Cortex of kidney (tissue), 1 donor: ENCODE measurements around the gene ARHGAP10.

ENCODE experiments used
- DNase-seq: peaks from one replicate; lab custom pipeline; 2025; lab: John Stamatoyannopoulos, UW

ARHGAP10 gene

GRCh38 chr4:148093065-148093464 is 361.2 kb downstream of the ARHGAP10 start:
- no peak for DNase-seq

DNA sequence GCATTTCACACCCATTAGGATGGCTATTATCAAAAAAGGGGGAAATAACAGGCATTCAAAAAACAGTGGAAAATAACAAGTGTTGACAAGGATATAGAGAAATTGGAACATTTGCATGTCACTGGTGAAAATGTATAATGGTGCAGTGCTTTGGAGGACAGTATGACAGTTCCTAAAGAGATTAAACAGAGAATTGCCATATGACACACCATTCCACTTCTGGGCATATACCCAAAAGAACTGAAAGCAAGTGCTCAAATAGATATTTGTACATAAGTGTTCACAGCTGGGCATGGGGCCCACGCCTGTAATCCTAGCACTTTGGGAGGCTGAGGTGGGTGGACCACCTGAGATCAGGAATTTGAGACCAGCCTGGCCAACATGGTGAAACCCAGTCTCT is 362.3 kb downstream of the ARHGAP10 start:
- no peak for DNase-seq

DNA sequence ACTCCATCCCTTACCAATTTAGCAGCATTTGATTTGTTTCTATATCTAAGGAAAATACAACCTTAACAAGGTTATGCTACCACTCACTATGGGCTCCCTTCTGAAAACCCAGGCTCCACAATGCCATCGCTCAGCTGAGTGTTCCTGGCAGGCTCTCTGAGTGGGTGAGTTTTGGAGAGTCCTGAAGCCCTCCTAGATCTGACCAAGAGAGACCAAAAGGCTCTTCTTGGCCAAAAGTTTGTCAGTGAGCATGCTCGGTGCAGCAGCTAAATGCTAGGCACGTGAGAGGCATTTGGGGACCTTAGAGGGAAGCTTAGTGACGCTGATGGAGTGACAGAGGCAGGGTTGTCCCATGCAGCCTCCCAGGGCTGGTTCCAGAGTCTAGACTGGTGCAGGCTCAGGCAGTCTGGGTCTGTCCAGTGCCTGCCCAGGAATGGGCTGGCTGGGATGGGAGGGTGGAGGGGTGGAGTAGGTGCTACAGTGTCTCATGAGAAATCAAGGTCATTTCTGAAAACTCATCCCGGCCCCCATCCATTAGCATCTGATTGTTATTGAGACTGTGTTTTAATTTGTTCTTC is 363.5 kb downstream of the ARHGAP10 start:
- no peak for DNase-seq

DNA sequence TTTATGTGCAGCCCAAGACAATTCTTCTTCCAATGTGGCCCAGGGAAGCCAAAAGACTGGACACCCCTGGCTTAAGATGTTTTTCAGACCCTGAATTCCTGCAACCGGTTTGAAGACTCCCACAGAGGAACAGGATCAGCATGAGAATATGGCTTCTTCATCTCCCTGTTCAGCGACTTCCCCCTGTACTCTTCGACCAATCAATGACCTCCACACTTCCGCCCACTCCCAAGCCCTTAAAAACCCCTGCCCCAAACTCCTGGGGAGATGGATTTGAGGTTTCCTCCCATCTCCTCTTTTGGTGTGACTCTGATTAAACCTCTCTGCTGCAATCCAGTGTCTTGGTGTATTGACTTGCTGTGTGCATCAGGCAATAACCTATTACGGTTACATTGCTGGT is 365.9 kb downstream of the ARHGAP10 start:
- no peak for DNase-seq

DNA sequence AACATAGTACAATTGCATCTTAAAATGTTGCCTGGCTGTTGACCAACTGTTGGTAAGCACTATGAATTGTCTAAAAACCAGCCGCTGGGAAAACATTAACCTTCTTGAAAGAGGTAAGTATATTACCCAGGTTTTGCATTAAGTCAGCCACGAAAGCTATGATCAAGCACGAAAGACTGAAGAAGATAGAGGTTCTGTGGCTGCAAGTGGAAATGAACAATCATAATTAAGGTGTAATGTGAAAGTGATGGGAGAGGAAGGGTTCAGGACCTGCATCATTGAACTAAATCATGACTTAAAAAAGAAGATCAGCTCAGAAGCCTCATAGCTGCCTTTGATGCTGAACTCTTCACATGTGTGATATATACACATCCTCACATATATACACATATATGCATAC is 369.3 kb downstream of the ARHGAP10 start:
- no peak for DNase-seq

DNA sequence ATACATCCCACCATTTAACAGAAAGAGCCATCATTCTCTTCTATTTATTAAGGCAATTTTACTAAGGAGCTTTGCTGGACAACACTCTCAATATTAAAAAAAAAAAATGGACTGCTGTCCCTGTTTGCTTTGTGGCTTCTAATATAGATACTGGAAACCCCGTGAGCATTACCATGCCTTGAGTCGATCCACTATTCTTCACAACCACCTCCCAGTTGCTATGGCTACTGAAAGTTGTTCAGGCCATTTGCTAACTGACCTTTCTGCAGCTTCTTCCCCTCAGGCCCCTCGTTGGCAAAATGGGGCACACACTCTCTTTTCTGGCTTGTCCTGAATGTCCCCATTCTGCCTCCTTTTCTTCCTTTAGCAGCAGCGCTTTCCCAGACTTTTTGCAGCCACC is 369.9 kb downstream of the ARHGAP10 start:
- no peak for DNase-seq

DNA sequence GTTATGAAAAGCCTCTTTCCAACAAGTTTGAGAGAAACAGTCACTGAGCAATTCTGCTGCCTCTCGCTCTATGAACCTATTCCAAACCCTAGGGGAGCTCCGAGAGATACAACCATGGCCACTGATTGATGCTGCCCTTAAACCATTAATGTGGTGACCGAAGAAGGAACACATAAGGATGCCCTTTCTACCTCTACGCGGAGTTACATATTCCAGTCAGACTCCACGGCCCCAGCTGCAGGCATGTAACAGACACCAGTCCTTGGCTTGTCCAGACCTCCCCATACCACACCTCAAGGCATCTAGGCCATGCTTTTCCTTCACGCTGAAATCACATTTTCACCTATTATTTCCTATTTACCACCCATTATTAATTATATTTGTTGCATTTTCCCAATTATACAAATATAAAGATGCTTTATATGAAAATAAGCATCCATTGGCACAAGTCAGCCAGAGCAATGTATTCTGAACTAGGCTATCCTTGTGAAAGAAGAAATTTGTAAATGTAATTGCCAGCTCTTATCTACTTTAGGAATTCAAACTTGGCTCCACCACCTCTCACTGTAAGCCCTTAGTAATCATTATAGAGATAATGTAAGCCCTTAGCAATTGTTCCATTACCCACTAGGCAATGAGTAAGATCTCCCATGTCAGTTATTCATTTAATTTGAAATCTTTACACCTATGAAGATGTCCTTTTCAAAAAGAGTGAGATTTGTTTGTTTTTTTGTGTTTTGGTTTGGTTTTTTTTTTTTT is 371.9 kb downstream of the ARHGAP10 start:
- DNase-seq, result no peak

DNA sequence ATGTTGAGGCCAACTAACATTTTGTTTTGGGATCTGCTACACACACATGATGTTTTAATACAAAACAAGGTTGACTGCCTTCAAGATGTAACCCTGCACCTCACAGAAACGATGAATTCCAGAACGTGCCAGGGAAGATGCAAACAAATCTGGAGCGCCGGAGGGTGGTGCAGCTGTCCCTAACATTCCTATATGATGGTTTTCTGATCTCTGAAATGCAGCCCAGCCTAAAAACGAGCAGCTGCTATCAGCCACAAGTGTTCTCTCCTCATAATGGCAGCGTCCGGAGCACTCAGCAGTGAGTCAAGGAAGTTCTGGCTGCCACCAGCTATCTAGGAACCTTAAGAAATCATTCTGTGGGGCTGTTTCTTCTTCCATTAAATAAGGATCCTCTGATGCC is 376.9 kb downstream of the ARHGAP10 start:
- no peak for DNase-seq

DNA sequence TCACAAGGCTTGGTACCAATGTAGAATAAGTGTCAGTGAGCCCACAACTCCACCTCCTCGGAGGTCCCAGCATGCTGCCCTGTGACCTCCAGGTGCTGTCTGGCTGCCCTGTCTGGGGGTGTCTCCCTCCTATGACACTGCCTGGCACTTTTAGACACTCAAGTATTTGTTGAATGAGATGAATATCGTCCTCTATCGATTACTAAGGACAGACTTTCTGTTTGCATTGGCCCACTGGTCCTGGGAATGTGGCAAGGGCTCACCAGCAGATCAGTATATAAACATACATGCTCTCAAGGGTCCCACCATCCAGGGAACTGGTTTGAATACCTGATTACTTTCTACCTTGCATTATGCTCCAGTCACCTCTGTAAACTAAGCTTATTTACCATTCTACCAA is 377.3 kb downstream of the ARHGAP10 start:
- no peak for DNase-seq

GRCh38 chr4:148110169-148110568 is 378.3 kb downstream of the ARHGAP10 start:
- no peak for DNase-seq

DNA sequence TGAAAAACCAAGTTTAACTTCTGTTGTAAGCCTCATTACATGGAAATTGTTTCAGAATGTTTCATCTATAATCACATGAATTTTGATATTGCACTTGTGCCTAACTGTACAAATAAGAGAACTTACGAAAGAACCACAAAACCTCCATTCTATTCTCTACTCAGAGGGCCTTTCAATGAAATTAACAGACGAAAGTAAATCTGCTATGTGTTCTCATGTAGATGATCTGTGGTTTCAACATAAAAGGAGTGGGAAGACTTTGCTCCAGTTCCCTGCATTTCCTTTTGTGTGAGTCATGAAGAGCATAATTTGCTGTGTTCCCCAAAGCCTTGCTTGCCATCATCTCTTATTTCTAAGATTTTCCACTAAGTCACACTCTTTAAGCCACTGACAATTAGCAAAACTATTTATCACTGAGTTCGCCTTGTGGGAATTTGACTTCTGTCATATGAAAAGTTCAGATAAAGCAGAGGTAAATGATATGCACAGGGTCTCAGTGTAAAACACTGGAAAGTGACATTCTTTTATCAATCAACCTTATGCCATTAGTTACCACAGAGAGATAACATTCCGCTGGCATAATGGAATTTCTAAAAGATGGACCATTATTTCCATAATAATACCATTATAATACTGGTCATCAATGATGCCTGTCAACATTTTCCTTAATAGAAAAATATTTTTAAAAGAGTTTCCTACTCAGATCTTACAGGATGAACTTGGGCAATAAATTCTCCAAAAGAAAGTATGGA is 380.5 kb downstream of the ARHGAP10 start:
- DNase-seq, result no peak

DNA sequence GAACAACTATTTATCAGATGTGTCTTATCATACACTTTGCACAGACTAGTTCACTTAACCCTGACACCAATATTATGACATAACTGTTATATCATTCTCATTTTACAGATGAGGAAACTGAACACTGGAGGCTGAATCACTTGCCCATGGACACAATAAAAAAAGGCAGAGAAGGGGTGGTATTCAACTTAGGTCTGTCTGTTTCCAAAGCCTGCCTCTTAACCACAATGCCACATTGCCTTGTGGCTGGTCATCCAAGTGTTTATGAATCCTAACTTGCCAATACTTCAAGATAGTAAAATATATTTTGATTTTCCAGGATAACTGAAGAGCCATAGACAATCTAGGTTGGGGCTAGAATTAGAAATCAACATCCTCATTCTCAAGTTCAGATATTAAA is 382.5 kb downstream of the ARHGAP10 start:
- no peak for DNase-seq

- no peak for DNase-seq
These were observed 384.4 kb downstream of the ARHGAP10 start for GRCh38 chr4:148116264-148116663.

DNA sequence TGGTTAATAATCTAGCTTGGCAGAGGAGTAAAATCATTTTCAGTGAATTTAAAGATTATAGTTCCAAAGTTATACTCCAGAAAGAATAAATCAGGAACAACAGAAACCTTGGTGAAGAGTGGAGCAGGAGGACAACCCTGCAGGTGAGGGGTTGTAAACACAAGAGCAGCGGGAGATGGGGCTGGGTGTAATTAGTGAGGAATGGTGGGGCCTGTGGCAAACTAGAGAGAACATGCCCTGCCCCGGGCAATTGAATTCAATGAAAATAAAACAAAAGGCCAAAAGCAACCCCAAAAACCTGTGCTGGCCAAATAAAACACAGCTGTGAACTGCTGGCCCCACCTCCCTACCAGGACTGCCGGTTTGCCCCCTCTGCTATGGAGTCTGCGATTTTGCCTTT is 385.1 kb downstream of the ARHGAP10 start:
- DNase-seq, result no peak

DNA sequence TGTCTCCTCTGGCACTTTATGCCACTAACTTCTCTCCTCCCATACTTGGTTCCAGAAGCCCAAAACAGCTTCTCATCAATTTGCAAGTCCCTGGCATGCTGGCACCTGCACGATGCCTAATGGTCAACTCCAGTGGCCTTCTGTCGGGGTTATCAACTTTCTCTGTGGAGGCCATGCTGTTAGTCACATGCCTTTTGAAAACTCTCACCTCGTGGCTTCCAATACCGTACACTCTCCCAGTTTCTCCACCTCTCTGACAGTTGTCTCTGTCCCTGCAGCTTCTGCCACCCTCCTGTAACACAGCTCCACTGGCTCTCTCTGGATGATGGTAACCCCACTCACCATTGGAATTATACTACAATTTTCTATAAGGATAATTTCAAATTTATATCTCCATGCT is 386.3 kb downstream of the ARHGAP10 start:
- no peak for DNase-seq

GRCh38 chr4:148118633-148119032 is 386.7 kb downstream of the ARHGAP10 start:
- no peak for DNase-seq

DNA sequence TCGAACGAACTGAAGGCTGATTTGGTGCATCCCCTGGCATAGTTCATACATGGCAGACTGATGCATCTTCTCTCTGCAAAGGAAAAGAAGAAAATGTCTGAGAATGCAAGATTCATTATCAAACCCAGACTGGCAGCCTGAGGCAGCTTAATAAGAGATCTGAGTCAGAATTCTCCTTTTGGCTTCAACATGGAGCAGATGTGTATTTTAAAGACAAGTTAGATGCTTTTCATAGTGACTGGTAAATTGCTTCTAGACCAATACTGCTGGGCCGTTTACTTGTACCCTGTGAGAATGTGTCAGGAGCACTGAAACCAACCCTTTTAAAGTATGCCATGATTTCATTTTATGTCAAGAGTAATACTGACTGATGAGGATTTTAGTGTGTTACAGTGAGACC is 388.3 kb downstream of the ARHGAP10 start:
- no peak for DNase-seq
